Stomach (tissue), 4 donors: ENCODE measurements around the gene LAIR1.
"Not testable (repeated sequence)": the region's sequence is repeated elsewhere in the genome, so short reads cannot be mapped to it uniquely, and the experiment has no call there.

Experiments used
- CTCF ChIP-seq, 7 experiments: fragments of 450-650 bp in 4 of 7; fragments of 200-600 bp in 3 of 7; sonication (generic) in 3 of 7; IDR thresholded peaks; one replicate each; pipeline ENCODE4 v1.5.1; 2016 to 2019; ENCODE audit warnings: antibody characterized with exemption in 7 of 7, control low read depth in 2 of 7, mild to moderate bottlenecking in 1 of 7
- EP300 ChIP-seq: sonication (generic); formaldehyde crosslinking; IDR thresholded peaks from one replicate; pipeline ENCODE4 v1.6.1; 2017; ENCODE audit warnings: antibody characterized with exemption
- POLR2A ChIP-seq, 4 donors: fragments of 450-650 bp; IDR thresholded peaks; one replicate each; pipeline ENCODE4 v1.6.1; 2016; ENCODE audit warnings: antibody characterized with exemption in 4 of 4, control low read depth in 2 of 4, mild to moderate bottlenecking in 1 of 4, moderate library complexity in 1 of 4

GRCh38 chr19:54361680-54362422 lies 2.9 kb downstream of the LAIR1 start:
- TF ChIP-seq EP300; CTCF (IDR thresholded peaks at IDR 0.05); POLR2A (IDR thresholded peaks at IDR 0.05): not testable (repeated sequence)
